Sigmoid colon (tissue), 7 donors: ENCODE data around the gene EPB41L4A. TPM values are rescaled to one million over a fixed set of nuclear protein-coding genes. Genes with fewer than 3 reads are reported as not detected.

Experiments
- DNase-seq: peaks from one replicate; pipeline ENCODE4 v3.0.0-alpha.2; 2019
- H3K27ac ChIP-seq, 4 donors: fragments of 200-600 bp; sonication (generic); one replicate each; pipeline ENCODE4 v1.5.1; 2016 to 2019; ENCODE audit warnings: mild to moderate bottlenecking in 1 of 4
- H3K27me3 ChIP-seq, 3 donors: fragments of 200-600 bp; sonication (generic); one replicate each; pipeline ENCODE4 v1.5.1; 2019; ENCODE audit warnings: mild to moderate bottlenecking in 1 of 3
- H3K36me3 ChIP-seq, 4 donors: fragments of 200-600 bp; sonication (generic); one replicate each; pipeline ENCODE4 v1.5.1; 2016 to 2019
- H3K4me1 ChIP-seq, 4 donors: fragments of 200-600 bp; sonication (generic); one replicate each; pipeline ENCODE4 v1.5.1; 2017 to 2019
- H3K4me3 ChIP-seq, 4 donors: fragments of 200-600 bp; sonication (generic); one replicate each; pipeline ENCODE4 v1.5.1; 2017 to 2019; ENCODE audit warnings: mild to moderate bottlenecking in 2 of 4, moderate library complexity in 1 of 4
- H3K9me3 ChIP-seq, 4 donors: fragments of 200-600 bp in 3 of 4; sonication (generic) in 3 of 4; one replicate each; pipeline versions ENCODE4 v1.5.1 to v1.6.1; 2013 to 2019
- EP300 ChIP-seq, 4 donors: sonication (generic); formaldehyde crosslinking; IDR thresholded peaks; one replicate each; pipeline ENCODE4 v1.6.1; 2017; ENCODE audit warnings: antibody characterized with exemption in 4 of 4
- POLR2A ChIP-seq, 2 donors: fragments of 450-650 bp; IDR thresholded peaks; one replicate each; pipeline ENCODE4 v1.6.1; 2016; ENCODE audit warnings: antibody characterized with exemption in 2 of 2, mild to moderate bottlenecking in 2 of 2, moderate library complexity in 2 of 2
- POLR2AphosphoS5 ChIP-seq, 4 donors: sonication (generic); formaldehyde crosslinking; IDR thresholded peaks; one replicate each; pipeline ENCODE4 v1.6.1; 2017; ENCODE audit warnings: antibody characterized with exemption in 4 of 4
- WGBS, 2 donors: extraction: QIAGEN DNeasy Blood & Tissue Kit; methylation state at CpG; one replicate each; pipeline ENCODE4 v1.1.7; 2013; 5-methylcytosine and 5-hydroxymethylcytosine counted together
- intact Hi-C: fragments of 100-400 bp; cut with DNase I; formaldehyde crosslinking; loops from one replicate; pipeline ENCODE4 v1.15.1; 2023
- polyA plus RNA-seq, 3 donors: library from polyadenylated mRNA; stranded (reverse); fragments of 200-250 nt; gene quantifications; one replicate each; pipeline ENCODE4 v1.2.3, GENCODE V29; 2013
- total RNA-seq, 4 donors: library from RNA; depleted of rRNA; stranded (reverse); fragments of >200 nt; gene quantifications; one replicate each; pipeline ENCODE4 v1.1.0, GENCODE V29; 2016
- TF ChIP-seq, protein P1 (sequence below), 4 experiments: fragments of 450-650 bp in 3 of 4; fragments of 200-600 bp in 1 of 4; IDR thresholded peaks; one replicate each; pipeline ENCODE4 v1.5.1; 2016 to 2019; ENCODE audit warnings: antibody characterized with exemption in 4 of 4, mild to moderate bottlenecking in 3 of 4, moderate library complexity in 2 of 4
- donor health status: healthy with polysubstance abuse.
- donor health status: Bipolar disorder and iron deficiency.
- donor health status: healthy.

The EPB41L4A gene
- total and polyA plus RNA-seq, 7 donors: 3.7 to 75.3 (median 4.8) TPM

DNA sequence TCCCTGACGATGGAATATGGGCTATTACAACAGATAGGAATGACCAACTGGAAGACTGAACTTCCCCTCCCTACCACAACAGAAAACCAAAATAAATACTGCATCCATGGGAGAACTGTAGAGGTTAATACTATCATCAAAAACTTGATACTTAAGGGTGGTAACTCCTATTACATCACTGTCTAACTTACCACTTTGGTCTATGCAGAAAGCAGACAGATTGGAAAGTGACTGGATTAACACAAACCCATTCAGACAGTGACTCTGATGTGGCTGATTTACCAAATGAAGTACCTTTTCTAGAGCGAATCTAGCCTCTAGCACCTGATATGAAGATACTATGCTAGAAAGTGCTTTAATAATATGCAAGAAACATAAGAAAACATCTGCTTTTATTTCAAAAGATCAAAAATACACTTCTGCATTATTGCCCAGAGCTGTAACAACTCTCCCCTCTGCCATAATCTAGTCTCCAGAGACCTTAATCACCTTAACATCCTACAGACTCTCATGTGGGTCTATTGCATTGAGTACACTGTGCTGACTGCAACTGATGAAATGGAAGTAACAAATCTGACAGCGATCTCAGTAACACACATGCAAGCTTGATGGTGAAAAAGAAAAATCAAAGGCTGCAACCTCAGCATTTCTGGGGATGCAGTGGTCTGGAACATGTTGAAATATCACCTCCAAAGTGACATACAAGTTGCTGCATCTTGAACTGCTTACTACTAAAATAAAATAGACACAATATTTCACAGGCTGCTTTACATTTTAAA is 62.7 kb downstream of the EPB41L4A start:
- Histone ChIP-seq H3K4me1 (no peaks in the 10 kb centered on the region), H3K27ac (no peak overlapping the region), H3K9me3 (no peaks in the 10 kb centered on the region), H3K4me3 (no peak overlapping the region), H3K27me3 (no peaks in the 10 kb centered on the region), H3K36me3 (no peaks in the 10 kb centered on the region)
- intact Hi-C loops: no loop called here
- 90% methylated on average over 3 of the region's 3 CpGs for WGBS, 2 donors
- TF ChIP-seq EP300 (IDR thresholded peaks at IDR 0.05): no peak
- no peak for TF ChIP-seq POLR2AphosphoS5 (IDR thresholded peaks at IDR 0.05)
- TF ChIP-seq, protein P1, sequence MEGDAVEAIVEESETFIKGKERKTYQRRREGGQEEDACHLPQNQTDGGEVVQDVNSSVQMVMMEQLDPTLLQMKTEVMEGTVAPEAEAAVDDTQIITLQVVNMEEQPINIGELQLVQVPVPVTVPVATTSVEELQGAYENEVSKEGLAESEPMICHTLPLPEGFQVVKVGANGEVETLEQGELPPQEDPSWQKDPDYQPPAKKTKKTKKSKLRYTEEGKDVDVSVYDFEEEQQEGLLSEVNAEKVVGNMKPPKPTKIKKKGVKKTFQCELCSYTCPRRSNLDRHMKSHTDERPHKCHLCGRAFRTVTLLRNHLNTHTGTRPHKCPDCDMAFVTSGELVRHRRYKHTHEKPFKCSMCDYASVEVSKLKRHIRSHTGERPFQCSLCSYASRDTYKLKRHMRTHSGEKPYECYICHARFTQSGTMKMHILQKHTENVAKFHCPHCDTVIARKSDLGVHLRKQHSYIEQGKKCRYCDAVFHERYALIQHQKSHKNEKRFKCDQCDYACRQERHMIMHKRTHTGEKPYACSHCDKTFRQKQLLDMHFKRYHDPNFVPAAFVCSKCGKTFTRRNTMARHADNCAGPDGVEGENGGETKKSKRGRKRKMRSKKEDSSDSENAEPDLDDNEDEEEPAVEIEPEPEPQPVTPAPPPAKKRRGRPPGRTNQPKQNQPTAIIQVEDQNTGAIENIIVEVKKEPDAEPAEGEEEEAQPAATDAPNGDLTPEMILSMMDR (IDR thresholded peaks at IDR 0.05): no peak
- TF ChIP-seq POLR2A (IDR thresholded peaks at IDR 0.05): no peak
- DNase-seq: no peak

DNA sequence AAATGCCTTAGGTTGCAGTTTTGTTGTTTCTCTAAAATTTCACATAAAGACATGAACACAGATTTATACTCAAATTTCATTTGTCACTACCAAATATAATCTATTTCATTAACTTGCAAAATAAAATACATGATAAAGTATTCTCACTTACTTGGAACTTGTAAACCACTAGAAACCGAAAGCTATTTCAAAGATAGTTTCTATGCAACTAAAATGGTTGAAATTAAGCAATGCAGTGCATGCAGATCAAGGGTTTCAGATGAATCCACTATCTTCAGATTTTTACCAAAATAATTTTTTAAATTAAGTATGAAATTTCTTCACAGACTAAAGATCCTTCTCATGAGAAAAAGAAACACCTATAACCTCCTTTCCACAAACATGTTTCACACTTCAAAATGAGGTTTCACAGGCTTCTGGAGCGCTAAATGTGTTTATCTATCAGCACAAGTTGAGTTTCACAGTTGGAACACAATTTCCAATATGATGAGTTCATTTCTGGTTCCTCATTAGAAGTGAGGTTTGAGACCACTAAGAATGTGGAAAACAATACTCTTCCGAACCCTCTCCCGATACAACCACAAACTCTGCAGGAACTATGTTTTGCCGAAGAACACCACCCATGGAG is 63.9 kb downstream of the EPB41L4A start:
- Histone ChIP-seq H3K4me1 (no peaks in the 10 kb centered on the region), H3K4me3 (no peak overlapping the region), H3K27ac (no peak overlapping the region), H3K36me3 (no peaks in the 10 kb centered on the region), H3K9me3 (no peaks in the 10 kb centered on the region), H3K27me3 (no peaks in the 10 kb centered on the region)
- WGBS, 2 donors: 83 to 90% methylated on average over 5 of the region's 5 CpGs
- no peak for DNase-seq
- TF ChIP-seq POLR2AphosphoS5 (IDR thresholded peaks at IDR 0.05): no peak
- TF ChIP-seq EP300 (IDR thresholded peaks at IDR 0.05): no peak
- TF ChIP-seq, protein P1 (IDR thresholded peaks at IDR 0.05): no peak
- intact Hi-C loops: no loop called here

DNA sequence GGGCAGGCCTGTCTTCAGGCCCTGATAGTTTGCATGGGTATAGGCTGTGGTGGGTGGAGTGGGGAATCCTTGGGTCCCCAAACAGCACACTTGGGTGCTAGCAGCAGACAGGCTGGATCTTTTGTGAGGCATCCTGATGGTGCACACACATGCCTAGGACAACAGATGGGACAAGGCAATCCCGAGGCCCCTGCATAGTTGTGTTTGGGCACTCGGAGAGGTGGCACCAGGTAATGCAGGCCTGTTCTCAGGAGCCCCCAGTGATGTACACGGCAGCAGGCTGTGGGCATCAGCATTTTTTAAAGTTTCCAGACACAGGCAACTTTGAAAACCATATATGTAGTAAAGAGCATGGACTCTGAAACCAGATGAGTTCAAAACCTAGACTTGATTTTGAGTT is 65.4 kb downstream of the EPB41L4A start:
- H3K36me3 ChIP-seq: no peaks in the 10 kb centered on the region
- no peaks in the 10 kb centered on the region for H3K4me1 ChIP-seq
- DNase-seq: no peak
- no peak overlapping the region for H3K27ac ChIP-seq
- intact Hi-C loops: no loop called here
- H3K9me3 ChIP-seq: no peaks in the 10 kb centered on the region
- WGBS, 2 donors: 61 to 71% methylated on average over 3 of the region's 3 CpGs
- H3K27me3 ChIP-seq: no peaks in the 10 kb centered on the region
- H3K4me3 ChIP-seq: no peak overlapping the region
- TF ChIP-seq POLR2AphosphoS5 (IDR thresholded peaks at IDR 0.05) (no peak), POLR2A (IDR thresholded peaks at IDR 0.05) (no peak), EP300 (IDR thresholded peaks at IDR 0.05) (no peak)
- TF ChIP-seq, protein P1 (IDR thresholded peaks at IDR 0.05): no peak

DNA sequence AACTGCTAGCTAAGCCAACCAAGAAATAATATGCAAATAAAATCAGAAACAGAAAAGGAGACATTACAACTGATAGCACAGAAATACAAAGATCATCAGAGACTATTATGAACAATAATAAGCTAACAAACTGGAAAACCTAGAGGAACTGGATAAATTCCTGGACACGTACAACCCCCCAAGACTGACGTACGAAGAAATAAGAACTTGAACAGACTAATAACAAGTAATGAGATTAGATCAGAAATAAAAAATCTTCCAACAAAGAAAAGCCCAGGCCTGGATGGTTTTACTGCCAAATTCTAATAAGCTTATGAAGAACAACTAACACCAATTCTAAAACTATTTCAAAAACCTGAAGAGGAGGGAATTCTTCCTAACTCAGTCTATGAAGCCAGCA is 67.9 kb downstream of the EPB41L4A start:
- Histone ChIP-seq H3K9me3 (no peaks in the 10 kb centered on the region), H3K4me1 (no peaks in the 10 kb centered on the region), H3K27me3 (no peaks in the 10 kb centered on the region), H3K27ac (no peak overlapping the region), H3K36me3 (no peaks in the 10 kb centered on the region), H3K4me3 (no peak overlapping the region)
- WGBS, 2 donors: 80 to 94% methylated on average over 3 of the region's 3 CpGs
- TF ChIP-seq EP300 (IDR thresholded peaks at IDR 0.05) (no peak), POLR2A (IDR thresholded peaks at IDR 0.05) (no peak), POLR2AphosphoS5 (IDR thresholded peaks at IDR 0.05) (no peak)
- TF ChIP-seq, protein P1 (IDR thresholded peaks at IDR 0.05): no peak
- DNase-seq: no peak
- intact Hi-C loops: no loop called here
